OCI-LY7 (cell line): Measurements from ENCODE around the gene STXBP6. TPM values are rescaled to one million over a fixed set of nuclear protein-coding genes. Genes with fewer than 3 reads are reported as not detected.

Source experiments
- BruUV-seq: library from RNA; stranded (reverse); fragments of 400-500 nt; replicated peaks from 2 replicates; lab custom pipeline; 2021; lab: Mats Ljungman, UMichigan
- CTCF ChIA-PET: fragments of 300-600 bp; sonication (Branson Sonifier 250); formaldehyde crosslinking; loops from one replicate; lab custom pipeline; 2022; ENCODE audit warnings: antibody characterized with exemption; ENCODE audit not compliant: unreplicated experiment; lab: Charles Lee
- POLR2A ChIA-PET: fragments of 300-600 bp; sonication (Branson Sonifier 250); formaldehyde crosslinking; loops from one replicate; lab custom pipeline; 2022; ENCODE audit warnings: antibody characterized with exemption; lab: Charles Lee
- DNase-seq: peaks from one replicate; pipeline ENCODE4 v3.0.0-alpha.2; 2015; ENCODE audit warnings: low spot score
- H2AFZ ChIP-seq: fragments of 200-600 bp; sonication (generic), shearing (Covaris generic); 2 replicates; pipeline ENCODE4 v1.6.1; 2014; ENCODE audit warnings: mild to moderate bottlenecking, antibody characterized with exemption, low read length, moderate library complexity
- H3K27ac ChIP-seq: fragments of 200-600 bp; sonication (generic); 2 replicates; pipeline ENCODE4 v1.5.1; 2014; ENCODE audit warnings: mixed run types, low read depth, mild to moderate bottlenecking, moderate library complexity, low read length, inconsistent platforms; ENCODE audit not compliant: poor library complexity, severe bottlenecking
- H3K36me3 ChIP-seq: fragments of 200-600 bp; sonication (generic); 2 replicates; pipeline ENCODE4 v1.6.1; 2014; ENCODE audit warnings: mild to moderate bottlenecking, antibody characterized with exemption, low read length, moderate library complexity, mixed read lengths; ENCODE audit not compliant: insufficient read depth
- H3K4me1 ChIP-seq: fragments of 200-600 bp; sonication (generic); 2 replicates; pipeline ENCODE4 v1.5.1; 2014; ENCODE audit warnings: mild to moderate bottlenecking, low read length; ENCODE audit not compliant: insufficient read depth, poor library complexity, severe bottlenecking
- H3K4me2 ChIP-seq: fragments of 200-600 bp; sonication (generic); 2 replicates; pipeline ENCODE4 v1.6.1; 2014; ENCODE audit warnings: mild to moderate bottlenecking, low read length
- H3K4me3 ChIP-seq: fragments of 200-600 bp; sonication (generic); 2 replicates; pipeline ENCODE4 v1.5.1; 2014; ENCODE audit warnings: mild to moderate bottlenecking, low read depth, low read length; ENCODE audit not compliant: poor library complexity, severe bottlenecking
- H3K79me2 ChIP-seq: fragments of 200-600 bp; sonication (generic); 2 replicates; pipeline ENCODE4 v1.6.1; 2016; ENCODE audit warnings: low read depth, mild to moderate bottlenecking, low read length, moderate library complexity, mixed read lengths; ENCODE audit not compliant: insufficient read depth
- H3K9me2 ChIP-seq: fragments of 200-600 bp; sonication (generic); 2 replicates; pipeline ENCODE4 v1.6.1; 2016; ENCODE audit warnings: mild to moderate bottlenecking, low read length, mixed read lengths; ENCODE audit not compliant: insufficient read depth
- H3K9me3 ChIP-seq: fragments of 200-600 bp; sonication (generic); 2 replicates; pipeline ENCODE4 v1.6.1; 2014; ENCODE audit warnings: mild to moderate bottlenecking, mixed run types, low read length, mixed read lengths
- H4K20me1 ChIP-seq: fragments of 200-600 bp; sonication (generic); 2 replicates; pipeline ENCODE4 v1.6.1; 2014; ENCODE audit warnings: mild to moderate bottlenecking, antibody characterized with exemption, low read length, moderate library complexity, mixed read lengths; ENCODE audit not compliant: insufficient read depth
- EZH2phosphoT487 ChIP-seq: fragments of 200-600 bp; sonication (generic); IDR thresholded peaks from 2 replicates; pipeline ENCODE4 v1.6.1; 2018; ENCODE audit warnings: low read depth, borderline replicate concordance, mild to moderate bottlenecking, mixed run types, antibody characterized with exemption, low read length, moderate library complexity, mixed read lengths
- intact Hi-C: fragments of 100-400 bp; cut with micrococcal nuclease; formaldehyde crosslinking; loops from one replicate; pipeline ENCODE4 v1.10.0; 2022; ENCODE audit not compliant: unreplicated experiment
- total RNA-seq, 2 experiments: library from RNA; depleted of rRNA in 1 of 2; stranded (reverse); fragments of >200 nt in 1 of 2; shearing (Covaris generic) in 1 of 2; gene quantifications; 2 replicates each; pipeline ENCODE4 v1.2.3, GENCODE V29; 2014 to 2022
- TF ChIP-seq, protein P1 (sequence below): fragments of 200-600 bp; sonication (generic); conservative IDR thresholded peaks from 2 replicates; pipeline ENCODE4 v1.5.1; 2014; ENCODE audit warnings: mild to moderate bottlenecking, antibody characterized with exemption, low read length, moderate library complexity, mixed read lengths

STXBP6 gene
- total RNA-seq, 2 experiments from 2014 or later: 0.48 TPM; not detected in 1

DNA sequence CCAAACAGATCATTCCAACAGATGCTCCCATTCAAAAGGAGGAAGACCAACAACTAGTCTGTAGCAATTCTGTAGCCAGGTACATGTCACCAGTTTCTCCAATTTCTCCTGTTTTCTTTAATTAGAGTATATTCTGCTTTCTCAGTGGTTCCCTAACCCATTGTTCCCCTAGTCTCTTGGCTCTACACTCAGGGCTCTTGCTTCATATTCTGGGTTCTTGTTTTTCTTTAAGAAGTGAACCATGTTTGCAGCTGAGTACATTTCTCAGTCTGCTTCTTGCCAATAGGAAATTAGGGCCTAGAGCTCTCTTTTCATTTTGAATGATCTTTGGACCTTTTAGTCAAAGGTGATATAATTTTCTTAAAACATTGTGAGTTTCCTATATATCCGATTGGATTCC lies 29.4 kb upstream of the STXBP6 start:
- BruUV-seq: no TSS peak
- POLR2A ChIA-PET: no interaction called here
- no peak overlapping the region for H3K4me2 ChIP-seq

DNA sequence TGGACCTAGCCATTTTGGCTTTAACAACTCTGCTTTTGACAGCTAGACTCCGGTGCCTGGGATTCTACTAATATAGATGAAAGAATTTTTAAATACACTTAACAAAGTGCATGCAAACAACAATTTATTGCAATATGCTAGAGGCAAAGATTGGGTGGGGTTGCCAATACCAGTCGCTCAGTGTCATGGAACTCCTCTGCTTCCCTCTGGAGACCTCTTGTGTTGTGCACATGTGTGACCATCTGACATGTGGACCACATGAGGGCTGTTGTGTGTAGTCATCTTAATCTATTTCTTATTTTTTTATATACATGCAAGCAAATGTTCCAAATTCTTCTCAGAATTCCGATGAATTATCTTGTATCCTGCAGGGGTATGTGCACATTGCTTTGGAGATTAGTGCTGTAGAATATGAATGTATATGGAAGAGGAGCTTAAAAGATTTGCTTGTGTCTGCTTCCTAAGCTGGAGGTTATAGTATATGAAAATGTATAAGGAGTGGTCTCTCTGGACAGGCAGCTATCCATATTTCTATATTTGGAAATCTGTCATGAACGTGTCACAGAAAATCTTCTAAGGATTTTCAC lies 24.2 kb upstream of the STXBP6 start:
- CTCF ChIA-PET: no interaction called here
- H3K4me3 ChIP-seq: no peak overlapping the region

More for the DNA sequence above, 29.4 kb upstream of the STXBP6 start:
- TF ChIP-seq, protein P1, sequence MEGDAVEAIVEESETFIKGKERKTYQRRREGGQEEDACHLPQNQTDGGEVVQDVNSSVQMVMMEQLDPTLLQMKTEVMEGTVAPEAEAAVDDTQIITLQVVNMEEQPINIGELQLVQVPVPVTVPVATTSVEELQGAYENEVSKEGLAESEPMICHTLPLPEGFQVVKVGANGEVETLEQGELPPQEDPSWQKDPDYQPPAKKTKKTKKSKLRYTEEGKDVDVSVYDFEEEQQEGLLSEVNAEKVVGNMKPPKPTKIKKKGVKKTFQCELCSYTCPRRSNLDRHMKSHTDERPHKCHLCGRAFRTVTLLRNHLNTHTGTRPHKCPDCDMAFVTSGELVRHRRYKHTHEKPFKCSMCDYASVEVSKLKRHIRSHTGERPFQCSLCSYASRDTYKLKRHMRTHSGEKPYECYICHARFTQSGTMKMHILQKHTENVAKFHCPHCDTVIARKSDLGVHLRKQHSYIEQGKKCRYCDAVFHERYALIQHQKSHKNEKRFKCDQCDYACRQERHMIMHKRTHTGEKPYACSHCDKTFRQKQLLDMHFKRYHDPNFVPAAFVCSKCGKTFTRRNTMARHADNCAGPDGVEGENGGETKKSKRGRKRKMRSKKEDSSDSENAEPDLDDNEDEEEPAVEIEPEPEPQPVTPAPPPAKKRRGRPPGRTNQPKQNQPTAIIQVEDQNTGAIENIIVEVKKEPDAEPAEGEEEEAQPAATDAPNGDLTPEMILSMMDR: no peak
- no peak for TF ChIP-seq EZH2phosphoT487
- Histone ChIP-seq H3K79me2 (no peaks in the 10 kb centered on the region), H3K27ac (no peak overlapping the region), H2AFZ (no peak overlapping the region), H3K4me1 (no peaks in the 10 kb centered on the region), H3K4me3 (no peak overlapping the region), H3K9me3 (no peaks in the 10 kb centered on the region), H3K9me2 (no peaks in the 10 kb centered on the region), H4K20me1 (no peaks in the 10 kb centered on the region), H3K36me3 (no peaks in the 10 kb centered on the region)
- intact Hi-C loops: no loop called here
- CTCF ChIA-PET: no interaction called here
- no peak for DNase-seq

DNA sequence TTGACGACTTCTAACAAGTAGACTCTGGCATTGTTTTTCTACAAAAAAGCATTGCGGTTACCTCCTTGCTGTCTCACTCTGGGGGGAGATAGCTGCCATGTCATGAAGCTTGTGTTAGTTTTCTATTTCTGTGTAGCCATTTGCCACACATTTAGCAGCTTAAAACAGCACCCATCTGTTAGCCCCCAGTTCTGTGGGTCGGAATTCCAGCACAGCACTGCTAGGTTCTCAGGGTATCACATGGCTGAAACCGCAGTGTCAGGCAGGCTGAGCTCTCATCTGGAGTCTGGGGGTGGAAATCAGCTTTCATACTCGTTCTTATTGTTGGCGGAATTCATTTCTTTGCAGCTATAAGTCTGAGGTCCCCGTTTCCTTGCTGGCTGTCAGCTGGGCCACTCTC lies 19.9 kb upstream of the STXBP6 start:
- ChIA-PET CTCF (no interaction called here), POLR2A (no interaction called here)
- no peak for TF ChIP-seq EZH2phosphoT487
- TF ChIP-seq, protein P1: no peak
- DNase-seq: no peak
- no peak overlapping the region for H3K27ac ChIP-seq
- no peak overlapping the region for H3K4me2 ChIP-seq
- intact Hi-C loops: no loop called here
- H3K79me2 ChIP-seq: no peaks in the 10 kb centered on the region
- no peaks in the 10 kb centered on the region for H4K20me1 ChIP-seq
- H3K4me1 ChIP-seq: no peaks in the 10 kb centered on the region
- no peak overlapping the region for H2AFZ ChIP-seq
- H3K36me3 ChIP-seq: no peaks in the 10 kb centered on the region
- H3K4me3 ChIP-seq: no peak overlapping the region
- no peaks in the 10 kb centered on the region for H3K9me2 ChIP-seq
- no peaks in the 10 kb centered on the region for H3K9me3 ChIP-seq
- no TSS peak for BruUV-seq

More for the DNA sequence above, 24.2 kb upstream of the STXBP6 start:
- Histone ChIP-seq H4K20me1 (no peaks in the 10 kb centered on the region), H3K9me3 (no peaks in the 10 kb centered on the region), H3K79me2 (no peaks in the 10 kb centered on the region), H3K4me2 (no peak overlapping the region), H3K4me1 (no peaks in the 10 kb centered on the region), H3K36me3 (no peaks in the 10 kb centered on the region), H2AFZ (no peak overlapping the region), H3K9me2 (no peaks in the 10 kb centered on the region), H3K27ac (no peak overlapping the region)
- POLR2A ChIA-PET: interaction anchor here (0.6 kb wide), 1 partner anchor 27 kb away, joined by 4 read pairs; no protein-coding TSS in a partner anchor
- no peak for DNase-seq
- TF ChIP-seq EZH2phosphoT487: no peak
- TF ChIP-seq, protein P1: no peak
- intact Hi-C loops: no loop called here
- no TSS peak for BruUV-seq
